ENCODE measurements around the gene CD83.

The CD83 gene

GRCh38 chr6:14092838-14093789 lies 24.5 kb upstream of the CD83 start:
- DNase-seq, result peak; percentile 87

- no peak for DNase-seq
These were observed 22.9 kb upstream of the CD83 start for GRCh38 chr6:14094721-14095120.

GRCh38 chr6:14095437-14095836 lies 22.1 kb upstream of the CD83 start:
- no peak for DNase-seq

- peak; percentile 84 for DNase-seq
These were observed 17.4 kb upstream of the CD83 start for GRCh38 chr6:14100138-14100537.

GRCh38 chr6:14100966-14101365 lies 16.6 kb upstream of the CD83 start:
- no peak for DNase-seq

- no peak for DNase-seq
These were observed 15.2 kb upstream of the CD83 start for GRCh38 chr6:14102383-14102782.

- no peak for DNase-seq
These were observed 12.0 kb upstream of the CD83 start for GRCh38 chr6:14105547-14105946.

- DNase-seq, result no peak
These were observed 10.6 kb upstream of the CD83 start for GRCh38 chr6:14107000-14107399.

- no peak for DNase-seq
These were observed 9.7 kb upstream of the CD83 start for GRCh38 chr6:14107711-14108494.

GRCh38 chr6:14108571-14109410 lies 8.8 kb upstream of the CD83 start:
- peak; percentile 93 for DNase-seq

- no peak for DNase-seq
These were observed 8.2 kb upstream of the CD83 start for GRCh38 chr6:14109411-14109826.

GRCh38 chr6:14110001-14110818 lies 7.4 kb upstream of the CD83 start:
- no peak for DNase-seq

- no peak for DNase-seq
These were observed 3.6 kb upstream of the CD83 start for GRCh38 chr6:14113976-14114375.

GRCh38 chr6:14118091-14118439 lies 493 bp downstream of the CD83 start:
- DNase-seq, result no peak

- no peak for DNase-seq
These were observed 874 bp downstream of the CD83 start for GRCh38 chr6:14118446-14118845.

- DNase-seq, result no peak
These were observed 2.2 kb downstream of the CD83 start for GRCh38 chr6:14119784-14120183.

GRCh38 chr6:14120546-14120945 lies 3.0 kb downstream of the CD83 start:
- no peak for DNase-seq

GRCh38 chr6:14121936-14122344 lies 4.4 kb downstream of the CD83 start:
- DNase-seq, result no peak

- no peak for DNase-seq
These were observed 6.0 kb downstream of the CD83 start for GRCh38 chr6:14123386-14124111.

- DNase-seq, result no peak
These were observed 7.8 kb downstream of the CD83 start for GRCh38 chr6:14125346-14125745.

- no peak for DNase-seq
These were observed 8.6 kb downstream of the CD83 start for GRCh38 chr6:14126191-14126590.

GRCh38 chr6:14127611-14128010 lies 10.0 kb downstream of the CD83 start:
- DNase-seq, result no peak
